HT-29 (cell line): ENCODE data around the gene NSG2. TPM values are rescaled to one million over a fixed set of nuclear protein-coding genes. Genes with fewer than 3 reads are reported as not detected.

Experiments used
- DNase-seq: peaks from one replicate; pipeline ENCODE4 v3.0.0-alpha.2; 2015; ENCODE audit warnings: low spot score
- total RNA-seq: library from RNA; depleted of rRNA; stranded (reverse); fragments of >200 nt; shearing (Covaris generic); gene quantifications from 2 replicates; pipeline ENCODE4 v1.2.3, GENCODE V29; 2014

The NSG2 gene
- total RNA-seq, 1 experiment from 2014 or later = not detected

DNA sequence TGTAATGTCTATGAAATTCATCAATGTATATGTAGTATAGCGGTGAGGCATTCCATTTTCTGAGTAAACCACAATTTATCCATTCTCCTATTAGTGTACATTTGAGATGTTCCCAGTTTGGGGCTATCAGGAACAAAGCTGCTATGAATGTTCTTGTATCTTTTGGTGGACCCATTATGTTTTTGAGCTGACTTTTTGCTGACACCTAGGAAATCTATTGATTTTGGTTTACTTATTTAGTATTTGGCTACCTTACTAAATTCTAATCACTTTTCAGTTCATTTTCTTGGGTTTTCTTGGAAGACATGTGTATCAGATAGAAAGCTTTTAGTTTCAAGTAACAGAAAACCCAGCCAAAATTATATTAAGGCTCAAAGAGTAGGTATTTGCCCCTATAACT lies 13.7 kb downstream of the NSG2 start:
- DNase-seq = no peak

DNA sequence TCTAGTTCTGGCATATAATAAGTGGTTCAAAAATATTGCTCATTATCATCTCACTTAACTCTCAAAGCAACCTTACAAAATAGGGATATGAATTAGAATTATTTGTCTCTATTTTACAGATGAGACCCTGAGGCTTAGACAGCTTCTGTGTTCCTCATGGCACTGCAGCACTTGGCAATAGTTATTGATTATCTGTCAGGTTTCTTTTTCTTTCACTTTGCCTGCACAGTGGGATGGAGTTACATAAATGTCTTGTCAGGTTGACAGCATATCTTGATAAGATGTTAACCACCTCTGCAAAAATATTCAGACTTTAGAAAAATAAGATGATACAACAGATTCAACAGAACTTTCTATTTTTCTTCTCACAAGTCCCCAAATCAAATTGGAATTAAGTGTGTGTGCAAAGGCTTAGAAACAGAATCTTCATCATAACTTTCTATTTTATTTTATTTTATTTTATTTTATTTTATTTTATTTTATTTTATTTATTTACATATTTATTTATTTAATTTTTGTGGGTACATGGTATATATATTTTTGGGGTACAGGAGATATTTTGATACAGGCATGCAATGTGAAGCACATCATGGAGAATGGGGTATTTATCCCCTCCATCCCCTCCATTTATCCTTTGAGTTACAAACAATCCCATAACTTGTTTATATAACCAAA lies 17.7 kb downstream of the NSG2 start:
- DNase-seq = no peak

DNA sequence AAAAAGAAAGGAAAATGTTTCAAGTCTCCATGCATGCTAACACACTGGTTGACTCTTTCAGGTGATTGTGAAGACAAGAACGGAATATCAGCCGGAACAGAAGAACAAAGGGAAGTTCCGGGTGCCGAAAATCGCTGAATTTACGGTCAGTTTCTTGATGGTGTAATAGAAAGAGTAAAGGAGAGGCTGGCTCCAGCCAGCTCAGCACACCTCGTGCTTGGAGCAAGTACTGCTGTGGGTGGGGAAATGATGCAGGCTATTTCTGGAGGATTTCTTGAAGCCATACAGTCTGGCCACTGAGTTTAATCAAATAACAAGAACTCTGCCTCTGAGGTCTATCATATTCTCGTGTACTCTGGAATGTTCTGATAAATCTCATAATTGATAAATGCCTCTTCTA lies 18.7 kb downstream of the NSG2 start:
- DNase-seq = no peak

DNA sequence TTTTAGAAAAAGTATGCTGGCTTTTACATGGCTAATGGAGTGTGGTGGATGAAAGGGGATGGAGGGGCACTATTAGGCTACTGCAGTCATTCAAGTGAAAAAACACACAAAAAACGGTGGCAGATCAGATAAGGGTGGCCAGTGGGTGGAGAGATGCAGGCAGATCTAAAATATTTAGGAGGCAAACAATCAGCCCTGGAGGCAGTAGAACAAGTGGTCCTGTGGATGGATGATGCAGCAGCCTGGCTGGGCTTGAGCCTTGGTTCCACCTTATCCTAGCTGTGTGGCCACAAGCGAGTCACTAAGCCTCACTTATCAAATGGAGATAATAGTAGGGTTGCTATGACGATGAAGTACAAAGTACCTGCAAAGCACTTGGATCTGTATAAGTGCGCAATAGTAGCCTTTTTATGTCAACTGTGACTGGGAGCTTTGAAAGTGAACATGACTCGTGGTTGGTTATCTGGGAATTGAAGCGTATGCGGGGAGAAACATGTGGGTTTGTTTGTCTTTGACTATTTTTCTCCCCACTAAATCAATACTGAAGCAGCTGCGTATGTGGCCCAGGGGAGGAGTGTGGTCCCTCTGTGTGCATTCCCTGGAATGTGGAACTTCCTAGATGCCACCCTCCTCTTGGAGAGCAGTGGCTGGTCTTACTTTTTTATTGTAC lies 20.2 kb downstream of the NSG2 start:
- no peak for DNase-seq

DNA sequence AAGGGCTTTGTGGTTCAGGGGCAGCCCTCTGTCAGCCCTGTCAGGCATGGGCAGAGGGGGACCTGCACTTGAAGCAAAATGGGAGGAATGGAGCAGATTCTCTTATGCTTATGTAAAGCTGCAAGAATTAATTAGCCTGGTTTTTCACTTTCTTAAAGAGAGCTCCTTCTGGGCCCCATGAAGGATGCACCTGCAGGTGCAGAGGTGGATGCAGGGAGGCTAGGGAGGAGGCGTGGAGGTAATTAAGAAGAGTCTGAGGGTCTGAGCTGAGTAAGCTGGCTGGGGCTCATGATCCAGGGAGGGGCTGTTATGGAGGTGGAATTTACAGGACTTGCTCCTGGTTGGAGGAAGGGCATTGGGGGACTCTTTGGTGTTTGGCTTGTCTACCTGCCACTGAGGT lies 22.0 kb downstream of the NSG2 start:
- DNase-seq = no peak

DNA sequence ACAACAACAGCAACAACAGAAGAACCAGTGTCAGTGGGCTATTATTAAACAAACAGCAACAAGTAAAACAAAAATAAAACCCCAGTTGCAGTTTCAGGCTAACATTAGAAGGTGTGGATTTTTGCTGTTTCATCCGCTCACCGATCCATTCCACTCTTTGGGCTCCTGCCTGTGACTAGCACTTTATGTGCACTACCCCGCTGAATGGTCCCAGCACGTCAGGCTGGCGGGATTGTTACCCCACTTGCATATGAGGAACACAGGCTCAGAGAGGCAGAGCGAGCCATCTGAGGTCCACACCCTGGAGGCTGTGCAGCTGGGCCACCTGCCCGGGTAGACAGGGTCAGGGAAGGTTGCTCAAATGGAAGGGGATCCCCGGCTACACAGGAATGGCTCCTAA lies 26.0 kb downstream of the NSG2 start:
- DNase-seq = no peak

DNA sequence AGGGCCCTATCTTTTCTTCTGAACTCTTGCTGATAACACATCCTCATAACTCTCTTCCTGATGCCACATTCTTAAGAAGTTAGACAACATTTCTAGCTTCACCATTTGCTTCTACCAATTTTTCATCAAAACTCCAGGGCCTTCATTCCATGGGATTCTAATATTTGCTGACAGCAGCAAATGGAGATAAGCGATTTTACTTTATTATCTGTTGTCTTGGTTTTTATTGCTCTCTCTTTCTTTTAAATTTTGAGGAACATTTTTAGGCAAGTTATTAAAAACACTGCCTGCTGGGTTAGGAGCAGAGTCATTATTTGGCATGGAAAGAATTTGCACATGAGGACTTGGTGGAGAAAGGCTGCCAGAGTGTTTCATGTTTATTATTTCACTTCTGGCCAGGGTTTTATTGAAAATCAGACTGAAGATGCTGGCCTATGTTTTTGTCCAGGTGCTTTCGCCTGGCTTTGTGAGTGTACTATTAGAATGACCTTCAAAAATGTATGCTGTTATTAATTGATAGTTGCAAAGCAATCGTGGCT lies 27.7 kb downstream of the NSG2 start:
- no peak for DNase-seq

DNA sequence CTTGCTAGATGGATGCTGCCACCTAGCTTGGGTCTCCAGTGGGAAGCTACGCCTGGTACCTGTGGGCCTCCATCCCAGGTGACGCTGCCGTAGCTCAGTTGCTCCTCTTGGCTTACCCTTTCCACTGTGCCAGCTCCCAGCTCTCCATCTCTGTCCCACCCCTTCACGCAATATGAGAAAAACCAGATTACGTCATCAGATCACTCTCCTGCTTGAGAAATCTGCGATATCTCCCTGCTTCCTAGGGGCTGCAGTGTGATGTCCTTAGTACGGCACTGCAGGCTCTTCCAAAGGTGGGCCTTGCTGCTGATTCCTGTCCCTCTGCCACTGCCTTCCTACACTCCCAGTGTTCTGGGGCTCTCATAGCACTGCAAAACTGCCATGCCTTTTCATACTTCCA lies 28.9 kb downstream of the NSG2 start:
- no peak for DNase-seq

DNA sequence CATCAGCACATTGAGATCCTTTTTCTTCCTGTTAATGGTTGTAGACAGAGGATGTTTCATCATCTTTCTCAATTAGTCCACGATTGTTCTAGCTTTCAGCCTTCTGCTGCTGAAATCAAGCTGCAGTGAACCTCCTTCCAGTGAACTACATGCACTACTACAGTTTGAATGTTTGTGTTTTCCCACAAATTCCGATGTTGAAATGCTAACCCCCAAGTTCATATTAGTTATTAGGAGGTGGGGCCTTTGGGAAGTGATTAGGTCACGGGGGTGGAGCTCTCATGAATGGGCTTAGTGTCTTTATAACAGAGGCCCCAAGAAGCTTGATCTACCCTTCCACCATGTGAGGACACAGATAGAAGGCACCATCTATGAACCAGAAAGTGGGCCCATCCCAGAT lies 32.9 kb downstream of the NSG2 start:
- no peak for DNase-seq

DNA sequence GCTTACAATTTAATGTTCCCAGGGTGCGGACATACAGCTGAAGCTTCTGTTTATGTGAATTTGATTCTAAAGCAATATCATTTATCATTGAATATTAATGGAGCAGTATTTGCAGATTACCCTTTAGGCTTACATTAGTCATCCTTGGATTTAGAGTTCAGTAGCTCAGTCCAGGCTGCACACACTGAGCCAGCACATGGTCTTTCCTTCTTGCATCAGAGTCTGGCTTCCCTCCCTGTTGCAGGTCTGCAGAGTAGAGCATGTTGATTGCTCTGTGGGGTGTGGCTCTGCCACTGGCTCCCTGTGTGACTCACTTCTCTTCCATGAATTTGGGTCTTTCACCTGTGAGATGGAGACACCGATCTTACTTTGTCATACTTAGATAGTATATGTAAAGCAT lies 36.8 kb downstream of the NSG2 start:
- no peak for DNase-seq

DNA sequence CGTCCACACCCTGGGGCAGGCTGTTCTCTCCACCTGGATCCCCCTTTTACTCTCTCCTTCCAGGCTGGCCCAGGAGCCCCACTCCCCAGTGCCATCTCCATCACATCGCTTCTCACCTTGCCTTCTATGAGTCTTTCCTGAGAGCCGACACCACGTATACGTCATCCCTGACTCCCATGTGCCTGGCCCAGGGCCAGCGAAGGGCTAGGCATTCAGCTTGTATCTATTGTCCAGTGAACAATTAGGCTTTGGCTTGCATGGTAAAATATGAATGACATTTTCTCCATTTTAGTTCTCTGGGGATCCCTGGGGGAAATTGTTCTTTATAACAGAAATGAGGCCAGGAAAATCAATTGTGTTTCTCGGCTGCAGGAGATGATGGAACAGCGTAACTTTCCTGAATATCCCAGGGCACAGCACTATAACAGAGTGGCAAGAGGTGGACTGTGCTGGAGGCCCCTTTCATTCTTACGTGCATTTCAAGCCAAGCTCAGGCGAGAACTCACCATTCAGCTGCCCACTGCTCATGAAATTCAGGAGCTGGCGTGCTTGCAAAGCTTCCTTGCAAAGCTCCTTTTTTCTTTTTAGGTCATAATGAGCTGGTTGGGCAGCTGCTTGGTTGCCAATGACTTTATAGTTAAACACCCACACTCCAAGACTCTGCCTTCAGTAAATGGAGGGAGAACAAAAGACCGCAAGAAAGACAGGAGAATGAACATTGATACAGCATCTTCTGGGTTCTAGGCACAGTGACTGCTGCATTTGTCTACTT lies 37.7 kb downstream of the NSG2 start:
- no peak for DNase-seq

DNA sequence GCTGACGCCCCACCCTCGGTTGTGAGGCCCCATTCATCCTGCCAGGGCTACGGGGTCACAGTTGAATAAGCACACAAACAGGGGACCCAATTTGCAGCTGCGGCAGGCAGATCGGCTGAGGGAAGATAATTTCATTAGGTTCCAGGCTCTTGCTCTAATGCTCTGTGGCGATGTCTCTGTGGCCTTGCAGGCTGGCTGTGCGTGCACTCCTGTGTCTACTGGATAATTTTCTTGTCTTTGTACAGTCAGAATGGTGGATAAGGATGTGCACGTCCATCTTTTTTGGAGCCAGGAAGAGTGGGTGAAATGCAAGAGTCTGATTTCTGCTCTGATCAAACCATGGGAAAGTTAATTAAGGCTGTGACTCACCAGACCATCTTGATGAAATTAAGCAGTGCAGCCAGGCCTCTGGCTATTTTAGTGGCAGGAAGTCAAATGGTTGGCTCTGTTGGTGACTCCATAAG lies 39.2 kb downstream of the NSG2 start:
- DNase-seq = no peak

DNA sequence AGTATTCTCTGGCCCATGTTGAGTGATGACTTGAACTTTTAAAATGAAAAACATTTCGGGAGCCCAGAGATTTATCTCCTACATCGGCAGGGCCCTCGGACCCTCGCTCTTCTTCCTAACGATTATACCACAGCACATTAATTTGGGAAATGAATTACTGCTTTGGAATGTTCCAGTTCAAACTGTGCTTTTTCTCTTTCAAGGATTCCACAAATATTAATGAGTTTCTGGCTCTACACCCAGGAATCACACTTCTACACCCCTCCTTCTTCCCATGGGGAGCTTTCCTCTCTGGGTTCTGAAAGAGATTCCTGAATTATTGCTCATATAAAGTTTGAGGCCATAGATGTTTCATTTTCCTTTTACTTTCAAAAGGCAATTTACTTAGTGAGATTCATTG lies 41.2 kb downstream of the NSG2 start:
- DNase-seq = no peak

DNA sequence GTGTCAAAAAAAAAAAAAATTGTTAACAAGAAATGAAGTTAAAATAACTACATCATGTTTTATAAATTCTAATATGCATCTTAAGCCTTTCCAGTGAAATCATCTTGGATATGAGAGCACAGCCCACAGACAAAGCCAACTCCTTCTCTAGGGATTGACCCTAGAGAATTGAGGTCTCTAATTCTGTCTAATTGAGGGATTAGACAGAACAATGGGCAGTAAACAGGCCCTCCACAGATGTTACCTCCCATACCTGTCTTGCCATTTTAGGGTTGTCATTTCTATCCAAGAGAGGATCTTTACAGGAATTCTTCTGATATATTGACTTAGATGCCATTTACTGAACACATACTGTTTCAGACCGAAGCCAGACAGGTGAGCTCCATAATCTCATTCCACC lies 42.3 kb downstream of the NSG2 start:
- DNase-seq = no peak

DNA sequence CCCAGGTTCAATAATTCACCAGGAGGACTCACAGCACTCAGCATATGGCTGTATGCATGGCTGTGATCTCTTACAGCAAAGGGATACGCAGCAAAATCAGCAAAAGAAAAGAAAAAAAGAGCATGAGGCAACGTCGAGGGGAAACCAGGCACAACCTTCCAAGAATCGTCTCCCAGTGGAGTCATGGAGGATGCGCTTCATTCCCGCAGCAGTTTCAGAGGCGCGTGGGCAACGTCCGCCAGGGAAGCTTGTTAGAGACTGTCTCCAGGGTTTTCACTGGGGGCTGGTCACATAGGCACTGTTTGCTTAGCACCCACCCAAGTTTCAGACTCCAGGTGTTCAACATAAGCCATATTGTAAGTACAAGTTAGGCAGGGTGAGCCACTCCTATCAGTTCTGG lies 44.6 kb downstream of the NSG2 start:
- DNase-seq = no peak

DNA sequence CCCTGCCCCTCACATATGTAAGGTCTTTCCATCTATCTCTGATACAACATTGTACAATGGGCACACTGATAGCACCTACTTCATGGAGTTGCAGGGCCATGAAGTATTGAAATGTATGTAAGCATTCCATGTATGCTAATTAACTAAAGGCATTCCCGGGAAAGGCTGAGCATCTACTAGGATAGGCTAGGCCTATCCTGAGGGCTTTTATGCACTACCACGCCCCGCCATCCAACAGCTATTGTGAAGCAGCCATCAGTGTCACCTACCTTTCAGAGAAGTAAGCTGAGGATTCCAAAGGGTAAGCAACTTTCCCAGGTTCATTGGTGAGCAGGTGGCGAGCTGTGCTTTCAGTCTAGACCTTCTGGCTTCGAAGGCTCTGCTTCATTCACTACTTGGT lies 47.6 kb downstream of the NSG2 start:
- DNase-seq = no peak

DNA sequence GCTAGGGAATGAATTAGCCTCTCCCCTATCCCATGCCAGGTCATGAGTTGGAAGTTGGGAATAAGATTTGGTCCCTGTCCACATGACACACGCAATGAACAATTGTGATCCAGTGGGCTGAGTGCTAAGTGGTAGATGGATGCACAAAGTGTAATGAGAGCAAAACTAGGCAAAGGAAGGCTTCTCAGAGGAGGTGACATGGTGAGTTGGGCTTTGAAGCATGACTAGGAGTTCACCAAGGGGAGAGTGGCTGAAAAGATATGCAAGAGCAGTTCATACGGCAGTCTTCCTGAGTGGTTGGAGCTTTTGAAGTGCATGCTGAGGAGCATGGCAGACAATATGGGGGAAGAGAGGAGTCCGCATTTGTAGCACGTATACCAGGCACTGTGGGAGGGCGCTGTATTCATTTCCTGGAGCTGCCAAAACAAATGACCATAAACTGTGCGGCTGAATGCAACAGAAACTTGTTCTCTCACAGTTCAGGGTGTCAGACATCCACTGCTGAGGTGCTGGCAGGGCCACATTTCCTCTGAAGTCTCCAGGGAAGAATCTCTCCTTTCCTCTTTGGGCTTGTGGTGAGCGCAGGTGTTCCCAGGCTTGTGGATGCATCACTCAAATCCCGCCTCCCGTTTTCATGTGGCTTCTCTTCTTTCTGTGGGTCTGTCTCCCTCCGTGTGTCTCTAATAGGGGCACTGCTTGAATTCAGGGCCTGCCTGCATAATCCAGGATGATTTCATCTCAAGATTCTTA lies 49.5 kb downstream of the NSG2 start:
- no peak for DNase-seq

DNA sequence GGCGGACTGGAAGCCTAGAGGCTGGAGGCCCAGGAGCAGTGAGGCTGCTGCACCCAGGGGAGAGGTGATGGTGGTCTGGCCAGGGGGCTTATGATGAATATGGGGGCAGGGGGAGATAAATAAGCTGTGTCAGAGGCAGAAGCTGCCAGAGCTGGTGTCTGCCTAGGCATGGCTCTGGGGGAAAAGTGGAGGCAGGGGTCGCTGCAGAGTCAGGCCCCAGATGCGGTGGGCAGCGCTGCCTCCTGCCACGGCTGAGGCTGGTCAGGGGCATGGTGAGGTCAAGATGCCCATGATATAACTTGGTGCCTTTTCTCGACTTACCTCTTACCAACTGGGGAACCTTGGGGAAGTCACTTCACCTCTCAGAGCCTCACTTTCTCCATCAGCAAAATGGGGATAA lies 51.1 kb downstream of the NSG2 start:
- no peak for DNase-seq

DNA sequence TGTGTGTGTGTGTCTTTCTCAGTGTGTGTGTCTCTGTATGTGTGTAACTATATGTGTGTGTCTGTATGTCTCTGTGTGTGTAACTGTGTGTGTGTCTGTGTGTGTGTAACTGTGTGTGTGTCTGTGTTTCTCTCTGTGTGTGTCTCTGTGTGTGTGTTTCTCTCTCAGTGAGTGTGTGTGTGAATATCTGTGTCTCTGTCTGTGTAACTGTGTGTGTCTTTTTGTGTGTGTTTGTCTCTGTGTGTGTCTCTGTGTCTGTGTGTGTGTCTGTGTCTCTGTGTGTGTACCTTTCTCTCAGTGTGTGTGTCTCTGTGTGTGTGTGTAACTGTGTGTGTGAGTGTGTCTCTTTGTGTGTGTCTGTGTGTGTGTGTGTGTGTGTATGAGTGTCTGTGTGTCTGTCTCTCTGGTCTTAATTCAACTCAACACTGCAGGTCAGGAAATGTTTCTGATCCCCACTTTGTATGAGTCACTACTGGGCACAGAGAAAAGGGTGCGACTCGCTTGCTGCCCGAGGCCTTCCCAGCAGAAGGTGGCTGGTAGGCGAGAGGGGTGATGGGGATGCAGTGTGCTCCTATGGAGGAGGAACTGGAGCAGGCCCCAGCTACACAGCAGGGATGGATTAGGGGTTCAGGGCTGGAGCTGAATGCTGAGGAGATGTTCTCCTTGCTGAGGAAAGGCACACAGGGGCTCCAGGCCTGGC lies 52.1 kb downstream of the NSG2 start:
- no peak for DNase-seq

DNA sequence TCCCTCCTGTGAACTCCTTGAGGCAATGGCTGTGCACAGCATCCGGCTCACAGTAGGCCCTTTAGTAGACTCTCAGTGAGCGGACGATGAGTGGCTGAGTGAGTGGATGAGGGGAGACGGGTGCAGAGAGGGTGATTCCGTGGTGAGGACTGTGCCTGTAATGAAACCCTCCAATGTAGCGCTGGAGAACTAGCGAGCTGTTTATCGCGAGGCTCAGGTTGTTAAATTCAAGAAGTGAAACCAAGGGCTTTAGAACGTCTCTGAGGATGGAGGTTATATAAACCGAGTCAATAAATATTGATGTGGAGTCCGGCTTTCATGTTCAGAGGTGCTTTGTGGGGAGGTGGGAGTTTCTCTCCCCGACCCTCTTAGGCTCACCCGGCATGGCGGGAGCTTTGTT lies 53.2 kb downstream of the NSG2 start:
- no peak for DNase-seq

DNA sequence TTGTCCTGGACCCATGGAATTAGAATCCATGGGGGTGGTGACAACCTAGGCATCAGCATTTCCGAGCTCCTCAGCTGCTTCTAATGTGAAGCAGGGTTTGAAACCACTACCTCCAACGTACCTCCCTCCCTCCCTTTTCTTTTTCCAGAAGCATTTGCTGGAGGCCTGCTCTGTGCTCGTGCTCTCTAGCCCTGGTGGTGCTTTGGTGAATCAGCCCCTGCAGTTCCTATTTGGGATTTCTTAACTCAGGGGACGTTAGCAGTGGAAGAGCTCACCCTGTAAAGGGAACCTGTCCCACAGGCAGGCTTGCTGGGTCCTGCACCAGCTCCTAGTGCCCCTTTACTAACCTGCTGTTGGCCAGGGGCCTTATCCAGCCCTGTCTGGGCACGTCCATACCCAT lies 55.0 kb downstream of the NSG2 start:
- DNase-seq = no peak
